HepG2 (cell line): ENCODE data around the gene SMIM1. TPM values are rescaled to one million over a fixed set of nuclear protein-coding genes. Genes with fewer than 3 reads are reported as not detected.

Experiments
- BORCS8-MEF2B ChIP-seq: sonication (generic); formaldehyde crosslinking; IDR thresholded peaks from 2 replicates; pipeline ENCODE4 v1.8.0; 2022; ENCODE audit warnings: mild to moderate bottlenecking, missing genetic modification reagents
- CENPBD1 ChIP-seq: sonication (generic); formaldehyde crosslinking; IDR thresholded peaks from 2 replicates; pipeline ENCODE4 v1.8.0; 2022; ENCODE audit warnings: missing genetic modification reagents, low read depth, mild to moderate bottlenecking, borderline replicate concordance
- CHCHD3 ChIP-seq: sonication (generic); formaldehyde crosslinking; IDR thresholded peaks from 2 replicates; pipeline ENCODE4 v1.8.0; 2022; ENCODE audit warnings: mild to moderate bottlenecking, missing genetic modification reagents, moderate library complexity
- NCOR1 ChIP-seq: fragments of 200-600 bp; sonication (generic); IDR thresholded peaks from 2 replicates; pipeline ENCODE4 v1.7.0; 2017; ENCODE audit warnings: antibody characterized with exemption, low read length, borderline replicate concordance
- NR2F1 ChIP-seq, 2 experiments: fragments of 450-650 bp in 1 of 2; formaldehyde crosslinking in 1 of 2; IDR thresholded peaks; 2 replicates each; pipeline versions ENCODE4 v1.5.0 to v1.6.1; 2016 to 2020; ENCODE audit warnings: mild to moderate bottlenecking in 1 of 2, missing compliant biosample characterization in 1 of 2, missing genetic modification reagents in 1 of 2, moderate library complexity in 1 of 2
- PHF20 ChIP-seq: sonication (generic); formaldehyde crosslinking; IDR thresholded peaks from 2 replicates; pipeline ENCODE4 v1.5.0; 2020; ENCODE audit warnings: mild to moderate bottlenecking, missing genetic modification reagents
- PPARG ChIP-seq: conservative IDR thresholded peaks from 2 replicates; pipeline ENCODE4 v1.6.1; 2016; ENCODE audit warnings: missing biosample characterization, missing genetic modification reagents
- PRDM15 ChIP-seq: sonication (generic); formaldehyde crosslinking; IDR thresholded peaks from 2 replicates; pipeline ENCODE4 v1.4.0; 2020; ENCODE audit warnings: missing genetic modification reagents
- RBM22 ChIP-seq: fragments of 200-400 bp; formaldehyde crosslinking; optimal IDR thresholded peaks from 2 replicates; pipeline ENCODE3; 2017; ENCODE audit warnings: mild to moderate bottlenecking, low read length, moderate library complexity
- TBL1XR1 ChIP-seq: fragments of 150-350 bp; IDR thresholded peaks from 2 replicates; pipeline ENCODE4 v1.6.1; 2014; ENCODE audit warnings: borderline replicate concordance, low read length; ENCODE audit not compliant: partially characterized antibody
- TCF7 ChIP-seq: sonication (generic); IDR thresholded peaks from 2 replicates; pipeline ENCODE4 v1.6.1; 2016; ENCODE audit warnings: antibody characterized with exemption, low read depth
- TSC22D2 ChIP-seq: sonication (generic); formaldehyde crosslinking; IDR thresholded peaks from 2 replicates; pipeline ENCODE4 v1.5.1; 2020; ENCODE audit warnings: missing genetic modification reagents, mild to moderate bottlenecking, borderline replicate concordance
- YEATS4 ChIP-seq: sonication (generic); formaldehyde crosslinking; IDR thresholded peaks from 2 replicates; pipeline ENCODE4 v1.4.0; 2020; ENCODE audit warnings: missing genetic modification reagents, borderline replicate concordance
- ZBTB1 ChIP-seq: sonication (generic); formaldehyde crosslinking; IDR thresholded peaks from 2 replicates; pipeline ENCODE4 v1.4.0; 2020; ENCODE audit warnings: missing genetic modification reagents, borderline replicate concordance
- ZNF329 ChIP-seq: sonication (generic); formaldehyde crosslinking; IDR thresholded peaks from 2 replicates; pipeline ENCODE4 v1.9.0; 2021; ENCODE audit warnings: low read depth, mild to moderate bottlenecking, missing genetic modification reagents
- ZNF501 ChIP-seq: sonication (generic); formaldehyde crosslinking; IDR thresholded peaks from 2 replicates; pipeline ENCODE4 v1.5.1; 2020; ENCODE audit warnings: mild to moderate bottlenecking, moderate library complexity, missing genetic modification reagents
- ZNF546 ChIP-seq: sonication (generic); formaldehyde crosslinking; conservative IDR thresholded peaks from 2 replicates; pipeline ENCODE4 v1.8.1; 2023; ENCODE audit warnings: mild to moderate bottlenecking, missing genetic modification reagents
- ZNF576 ChIP-seq: sonication (generic); formaldehyde crosslinking; IDR thresholded peaks from 2 replicates; pipeline ENCODE4 v1.4.0; 2020; ENCODE audit warnings: mild to moderate bottlenecking, missing genetic modification reagents
- ZNF589 ChIP-seq: sonication (generic); formaldehyde crosslinking; conservative IDR thresholded peaks from 2 replicates; pipeline ENCODE4 v1.8.0; 2022; ENCODE audit warnings: mild to moderate bottlenecking, moderate library complexity, missing genetic modification reagents
- ZNF704 ChIP-seq: sonication (generic); formaldehyde crosslinking; IDR thresholded peaks from 2 replicates; pipeline ENCODE4 v1.8.1; 2023; ENCODE audit warnings: mild to moderate bottlenecking, inconsistent platforms, moderate library complexity, missing genetic modification reagents, borderline replicate concordance
- ZNF839 ChIP-seq: sonication (generic); formaldehyde crosslinking; IDR thresholded peaks from 2 replicates; pipeline ENCODE4 v1.4.0; 2020; ENCODE audit warnings: missing genetic modification reagents, mild to moderate bottlenecking, borderline replicate concordance
- ZNF891 ChIP-seq: sonication (generic); formaldehyde crosslinking; IDR thresholded peaks from 2 replicates; pipeline ENCODE4 v1.5.0; 2020; ENCODE audit warnings: mild to moderate bottlenecking, missing genetic modification reagents
- polyA plus RNA-seq, 8 experiments: library from polyadenylated mRNA; depleted of rRNA in 3 of 8; stranded (reverse) in 7 of 8; unstranded in 1 of 8; fragments of >200 nt; fragmentation: Illumina TruSeq in 4 of 8; extraction: Trizol in 4 of 8; gene quantifications; 2 replicates each; pipeline versions ENCODE4 v1.2.1 to v1.2.3, GENCODE V29; 2011 to 2016; ENCODE audit warnings: low read depth in 4 of 8, missing spikeins in 1 of 8, mixed read lengths in 1 of 8; ENCODE audit not compliant: insufficient read depth in 1 of 8
- total RNA-seq, 5 experiments: library from RNA; depleted of rRNA; stranded (reverse); fragments of >200 nt; fragmentation: Illumina TruSeq; extraction: Trizol; gene quantifications; 2 replicates each; pipeline ENCODE4 v1.2.3, GENCODE V29; 2016; ENCODE audit warnings: low read depth in 1 of 5

Gene SMIM1
- total and polyA plus RNA-seq, 2 of the 13 experiments (the other 11 are each of a cell fraction or from before 2014, with no cell fraction given): 12.4 to 56.3 TPM

GRCh38 chr1:3775490-3776230 lies 3.1 kb downstream of the SMIM1 start (continued):
- no peak; the same call in 1 of the 2 replicates for TF ChIP-seq NCOR1
- no peak for TF ChIP-seq ZNF704 (CRISPR knock-in tag)
- TF ChIP-seq ZNF891 (CRISPR knock-in tag): no peak; the same call in 1 of the 2 replicates
- no peak for TF ChIP-seq ZNF839 (CRISPR knock-in tag)
- TF ChIP-seq PPARG (CRISPR knock-in tag): no peak
- peak; percentile 26; the same call in 1 of the 2 replicates for TF ChIP-seq TCF7
- peak; percentile 61; the same call in 1 of the 2 replicates for TF ChIP-seq ZBTB1 (CRISPR knock-in tag)
- no peak for TF ChIP-seq TSC22D2 (CRISPR knock-in tag)
- peak; percentile 92 for TF ChIP-seq BORCS8-MEF2B (CRISPR knock-in tag)
- TF ChIP-seq ZNF576 (CRISPR knock-in tag): 0 out of 2 replicates have a peak, but pooled peaks have one; percentile 66
- peak; percentile 89 for TF ChIP-seq YEATS4 (CRISPR knock-in tag)
- TF ChIP-seq CENPBD1 (CRISPR knock-in tag): no peak
- TF ChIP-seq TBL1XR1: no peak
- TF ChIP-seq ZNF546 (CRISPR knock-in tag): peak; percentile 87; the same call in 1 of the 2 replicates
- no peak for TF ChIP-seq RBM22
- TF ChIP-seq ZNF589 (CRISPR knock-in tag): peak; percentile 83
- TF ChIP-seq PRDM15 (CRISPR knock-in tag): 0 out of 2 replicates have a peak, but pooled peaks have one; percentile 59
- TF ChIP-seq PHF20 (CRISPR knock-in tag): no peak; the same call in 1 of the 2 replicates
- no peak for TF ChIP-seq CHCHD3
- peak; percentile 68; the same call in 1 of the 2 replicates for TF ChIP-seq ZNF329
- no peak for TF ChIP-seq NR2F1 (CRISPR knock-in tag; IDR thresholded peaks at IDR 0.05)
- peak; percentile 95 for TF ChIP-seq ZNF501
